Panc1 (cell line): Measurements from ENCODE around the gene ASF1A. TPM values are rescaled to one million over a fixed set of nuclear protein-coding genes. Genes with fewer than 3 reads are reported as not detected.

Source experiments
- ATAC-seq: fragments of 200-7000 bp; cut with Tn5 transposase; 2 replicates; pipeline ENCODE4 v1.9.1; 2020; ENCODE audit warnings: mild to moderate bottlenecking, moderate library complexity
- BruUV-seq: library from RNA; stranded (reverse); fragments of 400-500 nt; replicated peaks from 2 replicates; lab custom pipeline; 2021; lab: Mats Ljungman, UMichigan
- CTCF ChIA-PET: fragments of 300-600 bp; sonication (Branson Sonifier 250); formaldehyde crosslinking; loops from one replicate; lab custom pipeline; 2022; ENCODE audit warnings: antibody characterized with exemption; lab: Charles Lee
- POLR2A ChIA-PET: fragments of 300-600 bp; sonication (Branson Sonifier 250); formaldehyde crosslinking; loops from one replicate; lab custom pipeline; 2022; ENCODE audit warnings: antibody characterized with exemption; lab: Charles Lee
- DNase-seq: peaks from one replicate; pipeline ENCODE4 v3.0.0-alpha.2; 2010; ENCODE audit warnings: low read depth, low spot score
- H3K27ac ChIP-seq: 2 replicates; pipeline ENCODE4 v1.5.1; 2011; ENCODE audit warnings: mild to moderate bottlenecking, low read length, inconsistent platforms
- H3K27me3 ChIP-seq: fragments of 200-500 bp; sonication (Bioruptor generic); 2 replicates; pipeline ENCODE4 v1.6.0; 2014; ENCODE audit warnings: low read length, inconsistent platforms; ENCODE audit not compliant: control insufficient read depth, insufficient read depth
- H3K36me3 ChIP-seq: fragments of 200-500 bp; sonication (Bioruptor generic); 2 replicates; pipeline ENCODE4 v1.5.1; 2014; ENCODE audit warnings: inconsistent platforms, mild to moderate bottlenecking, low read length, moderate library complexity; ENCODE audit not compliant: control insufficient read depth, insufficient read depth
- H3K4me1 ChIP-seq: 2 replicates; pipeline ENCODE4 v1.5.1; 2011; ENCODE audit warnings: inconsistent platforms, mild to moderate bottlenecking, low read length, moderate library complexity; ENCODE audit not compliant: control insufficient read depth, insufficient read depth
- H3K4me3 ChIP-seq, 2 experiments: 2 replicates each; pipeline ENCODE4 v1.5.1; 2011 to 2012; ENCODE audit warnings: low read depth in 2 of 2, low read length in 2 of 2, mild to moderate bottlenecking in 2 of 2, inconsistent platforms in 1 of 2, moderate library complexity in 1 of 2
- H3K9me3 ChIP-seq: fragments of 200-500 bp; sonication (Bioruptor generic); 2 replicates; pipeline ENCODE4 v1.5.1; 2014; ENCODE audit warnings: low read depth, mild to moderate bottlenecking, inconsistent platforms, low read length, moderate library complexity; ENCODE audit not compliant: control insufficient read depth, insufficient read depth
- CTCF ChIP-seq: fragments of 450-650 bp; IDR thresholded peaks from 2 replicates; pipeline ENCODE4 v1.5.1; 2017; ENCODE audit warnings: mild to moderate bottlenecking
- POLR2AphosphoS5 ChIP-seq: IDR thresholded peaks from 2 replicates; pipeline ENCODE4 v1.6.1; 2012; ENCODE audit warnings: mild to moderate bottlenecking, low read depth, low read length, moderate library complexity
- REST ChIP-seq, 2 experiments: IDR thresholded peaks; 2 replicates each; pipeline ENCODE4 v1.6.1; 2011 to 2012; ENCODE audit warnings: low read depth in 2 of 2, control low read depth in 1 of 2, low read length in 1 of 2, mild to moderate bottlenecking in 1 of 2, moderate library complexity in 1 of 2; ENCODE audit not compliant: insufficient read depth in 1 of 2
- SIN3A ChIP-seq: IDR thresholded peaks from 2 replicates; pipeline ENCODE4 v1.6.1; 2012; ENCODE audit warnings: low read depth, mild to moderate bottlenecking, low read length, moderate library complexity, borderline replicate concordance; ENCODE audit not compliant: insufficient read depth
- TCF7L2 ChIP-seq: IDR thresholded peaks from 2 replicates; pipeline ENCODE4 v1.6.1; 2011; ENCODE audit warnings: mild to moderate bottlenecking, low read depth, low read length, inconsistent platforms
- in situ Hi-C: cut with HindIII; loops from 2 replicates; pipeline ENCODE4 v1.10.0; 2016; ENCODE audit warnings: low sequenced_read_pairs, low pct_unique_long_range_greater_than_20kb
- intact Hi-C: fragments of 100-400 bp; cut with micrococcal nuclease; formaldehyde crosslinking; loops from one replicate; pipeline ENCODE4 v1.10.0; 2022; ENCODE audit not compliant: unreplicated experiment
- total RNA-seq: library from RNA; stranded (reverse); gene quantifications from one replicate; pipeline ENCODE4 v1.2.1, GENCODE V29; 2021; ENCODE audit not compliant: unreplicated experiment

The ASF1A gene
- total RNA-seq, 1 experiment from 2014 or later, result 28.5 TPM

- in situ Hi-C loops, result no loop called here
- no TSS peak for BruUV-seq
- H3K27me3 ChIP-seq, result no peaks in the 10 kb centered on the region
- DNase-seq (no peak), ATAC-seq (no peak)
- peaks cover 17% of the 10 kb centered on the region; the same call in 1 of the 2 replicates for H3K4me1 ChIP-seq
- H3K9me3 ChIP-seq, result no peaks in the 10 kb centered on the region
- H3K4me3 ChIP-seq, result no peak overlapping the region
- ChIA-PET CTCF (no interaction called here), POLR2A (interaction anchor here (0.7 kb wide), 1 partner anchor 41 kb away, joined by 3 read pairs; no protein-coding TSS in a partner anchor)
- intact Hi-C loops, result no loop called here
- no peak for TF ChIP-seq TCF7L2
- no peak for TF ChIP-seq SIN3A
- no peak for TF ChIP-seq CTCF
- TF ChIP-seq POLR2AphosphoS5, result no peak
- no peak for TF ChIP-seq REST (IDR thresholded peaks at IDR 0.05; ENCODE audit: insufficient read depth in 1 of 2, low read depth in 2 of 2, low read length in 1 of 2)
- peaks cover 7% of the 10 kb centered on the region; the same call in 1 of the 2 replicates for H3K36me3 ChIP-seq
- H3K27ac ChIP-seq, result peak overlapping the region; percentile 60
Observed at GRCh38 chr6:118935978-118936703, 42.2 kb downstream of the ASF1A start.

GRCh38 chr6:118939683-118940082 is 45.7 kb downstream of the ASF1A start:
- Histone ChIP-seq H3K9me3 (no peaks in the 10 kb centered on the region), H3K27ac (no peak overlapping the region), H3K4me1 (peaks cover 6% of the 10 kb centered on the region; the same call in 1 of the 2 replicates), H3K36me3 (no peaks in the 10 kb centered on the region), H3K4me3 (no peak overlapping the region), H3K27me3 (no peaks in the 10 kb centered on the region)
- ATAC-seq (no peak), DNase-seq (no peak)
- ChIA-PET CTCF (no interaction called here), POLR2A (no interaction called here)
- TF ChIP-seq CTCF (no peak), TCF7L2 (no peak), POLR2AphosphoS5 (no peak), REST (IDR thresholded peaks at IDR 0.05; ENCODE audit: insufficient read depth in 1 of 2, low read depth in 2 of 2, low read length in 1 of 2) (no peak), SIN3A (no peak)
- BruUV-seq, result no TSS peak
- in situ Hi-C loops (no loop called here), intact Hi-C loops (no loop called here)
